HFFc6 (cell line): ENCODE results near the gene SH3BP4. TPM values are rescaled to one million over a fixed set of nuclear protein-coding genes. Genes with fewer than 3 reads are reported as not detected.

ENCODE experiments used
- DNase-seq: peaks from one replicate; pipeline ENCODE4 v3.0.0-alpha.2; 2018
- H3K27ac Mint-ChIP-seq: 2 replicates; pipeline ENCODE4 v1.8.0; 2020; ENCODE audit warnings: mild to moderate bottlenecking, mixed read lengths
- H3K27me3 Mint-ChIP-seq: 2 replicates; pipeline ENCODE4 v1.8.0; 2021; ENCODE audit warnings: mild to moderate bottlenecking, moderate library complexity, mixed read lengths; ENCODE audit not compliant: insufficient read depth
- H3K36me3 Mint-ChIP-seq: 2 replicates; pipeline ENCODE4 v1.8.0; 2021; ENCODE audit warnings: low read depth, mixed read lengths
- H3K4me1 Mint-ChIP-seq: 2 replicates; pipeline ENCODE4 v1.8.0; 2020; ENCODE audit warnings: low read depth, mixed read lengths
- H3K4me3 Mint-ChIP-seq: 2 replicates; pipeline ENCODE4 v1.8.0; 2020; ENCODE audit warnings: mild to moderate bottlenecking, moderate library complexity, mixed read lengths
- H3K9me3 Mint-ChIP-seq: 2 replicates; pipeline ENCODE4 v1.8.0; 2020; ENCODE audit warnings: mild to moderate bottlenecking, mixed read lengths
- CTCF ChIP-seq: fragments of 200-600 bp; sonication (generic); IDR thresholded peaks from 2 replicates; pipeline ENCODE4 v1.5.0; 2021; ENCODE audit warnings: antibody characterized with exemption, mild to moderate bottlenecking
- total RNA-seq, 6 experiments: library from RNA; stranded (reverse); fragmentation: NEBNext Ultra II Directional; extraction: Animal tissue kit (Norgen Biotek cat#: 25700); gene quantifications; 2 replicates in 1 of 6; 3 replicates in 5 of 6; pipeline ENCODE4 v1.2.3, GENCODE V29; 2021

The SH3BP4 gene
- total RNA-seq, 6 experiments from 2014 or later = 82.3 to 98.7 (median 87.8) TPM

GRCh38 chr2:234963773-234964615, 12.2 kb downstream of the SH3BP4 start:
- H3K27ac Mint-ChIP-seq = peak overlapping the region; percentile 89

DNA sequence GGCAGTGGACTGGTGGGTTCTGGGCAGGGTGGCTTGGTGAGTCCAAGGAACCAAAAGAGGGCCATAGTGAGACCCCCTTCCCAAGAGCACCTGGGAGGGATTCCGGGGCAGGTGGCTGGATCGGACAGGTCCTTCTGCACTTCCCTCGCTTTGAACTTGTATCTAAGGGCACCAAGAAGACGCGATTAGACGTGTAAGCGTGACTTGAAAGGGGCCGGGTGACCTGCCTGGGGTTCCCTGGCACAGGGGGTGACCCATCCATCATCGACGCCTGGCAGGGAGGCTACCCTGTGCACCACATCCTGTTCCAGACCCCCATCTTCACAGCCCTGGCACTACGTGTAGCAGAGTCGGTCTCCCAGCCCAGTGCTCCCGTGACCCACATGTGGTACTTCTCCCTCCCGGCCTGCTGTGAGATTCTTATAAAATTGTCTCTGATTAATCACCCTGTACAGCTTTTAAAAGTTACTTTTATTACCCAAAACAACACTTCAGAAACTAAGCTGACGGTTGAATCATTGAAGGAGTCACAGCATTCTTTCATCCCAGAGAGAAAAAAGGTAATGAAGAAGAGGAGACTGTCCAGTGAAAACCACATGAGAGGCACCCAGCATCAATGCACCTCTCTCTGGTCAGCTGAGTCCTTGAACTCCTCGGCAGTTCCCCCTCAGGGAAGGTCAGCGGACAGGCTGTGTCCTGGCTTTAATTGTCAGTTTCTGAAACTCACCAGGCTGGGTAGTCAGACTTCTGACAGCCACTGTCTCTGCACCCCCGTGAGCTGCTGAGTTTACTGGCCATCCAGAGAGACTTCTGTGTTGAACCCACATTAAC, 13.0 kb downstream of the SH3BP4 start:
- DNase-seq = peak; percentile 70
- Mint-ChIP-seq H3K4me3 (peak overlapping the region; percentile 48), H3K27me3 (peaks cover 9% of the 10 kb centered on the region), H3K36me3 (peaks cover 59% of the 10 kb centered on the region), H3K4me1 (peaks cover 94% of the 10 kb centered on the region), H3K27ac (peak overlapping the region; percentile 89), H3K9me3 (no peaks in the 10 kb centered on the region)
- no peak for TF ChIP-seq CTCF

More at GRCh38 chr2:234963773-234964615, 12.2 kb downstream of the SH3BP4 start:
- Mint-ChIP-seq H3K36me3 (peaks cover 55% of the 10 kb centered on the region), H3K9me3 (no peaks in the 10 kb centered on the region), H3K4me1 (peaks cover 94% of the 10 kb centered on the region), H3K4me3 (peak overlapping the region; percentile 48), H3K27me3 (peaks cover 5% of the 10 kb centered on the region)
- no peak for TF ChIP-seq CTCF
- DNase-seq = no peak

GRCh38 chr2:234966340-234966739, 14.5 kb downstream of the SH3BP4 start:
- Mint-ChIP-seq H3K4me3 (no peak overlapping the region), H3K36me3 (peaks cover 55% of the 10 kb centered on the region), H3K27ac (no peak overlapping the region), H3K27me3 (peaks cover 9% of the 10 kb centered on the region), H3K4me1 (peaks cover 94% of the 10 kb centered on the region), H3K9me3 (no peaks in the 10 kb centered on the region)
- no peak for TF ChIP-seq CTCF
- no peak for DNase-seq

- Mint-ChIP-seq H3K4me1 (peaks cover 91% of the 10 kb centered on the region), H3K27ac (no peak overlapping the region), H3K9me3 (no peaks in the 10 kb centered on the region), H3K36me3 (peaks cover 58% of the 10 kb centered on the region), H3K27me3 (peaks cover 11% of the 10 kb centered on the region), H3K4me3 (no peak overlapping the region)
- DNase-seq = no peak
- TF ChIP-seq CTCF = no peak
Observed at GRCh38 chr2:234967201-234967869, 15.5 kb downstream of the SH3BP4 start.

GRCh38 chr2:234967870-234968208, 16.0 kb downstream of the SH3BP4 start:
- no peak for DNase-seq
- H3K4me1 Mint-ChIP-seq = peaks cover 94% of the 10 kb centered on the region
- no peak for TF ChIP-seq CTCF
- 0 out of 2 replicates have a peak overlapping the region, but pooled peaks have one; percentile 91 for H3K27ac Mint-ChIP-seq
- H3K27me3 Mint-ChIP-seq = peaks cover 14% of the 10 kb centered on the region
- no peaks in the 10 kb centered on the region for H3K9me3 Mint-ChIP-seq
- no peak overlapping the region for H3K4me3 Mint-ChIP-seq
- peaks cover 61% of the 10 kb centered on the region for H3K36me3 Mint-ChIP-seq
